Breast epithelium (tissue), 4 donors: ENCODE results near the gene STRADB. TPM values are rescaled to one million over a fixed set of nuclear protein-coding genes. Genes with fewer than 3 reads are reported as not detected.

Experiments used
- DNase-seq, 2 donors: peaks; one replicate each; pipeline ENCODE4 v3.0.0-alpha.2; 2019; ENCODE audit warnings: low spot score in 2 of 2
- H3K27ac ChIP-seq, 2 donors: fragments of 200-600 bp; sonication (generic) in 1 of 2; one replicate each; pipeline ENCODE4 v1.5.1; 2016 to 2019; ENCODE audit warnings: mild to moderate bottlenecking in 1 of 2
- H3K27me3 ChIP-seq, 2 donors: fragments of 200-600 bp; sonication (generic) in 1 of 2; one replicate each; pipeline versions ENCODE4 v1.5.1 to v1.6.0; 2017 to 2019; ENCODE audit warnings: control low read depth in 1 of 2, mild to moderate bottlenecking in 1 of 2
- H3K36me3 ChIP-seq: fragments of 200-600 bp; one replicate; pipeline ENCODE4 v1.5.1; 2019
- H3K4me1 ChIP-seq, 2 donors: fragments of 200-600 bp; sonication (generic); one replicate each; pipeline ENCODE4 v1.5.1; 2016 to 2019; ENCODE audit warnings: control low read depth in 1 of 2
- H3K4me3 ChIP-seq, 3 donors: fragments of 200-600 bp; sonication (generic); 1 replicate in 2 of 3; 2 replicates in 1 of 3; pipeline ENCODE4 v1.5.1; 2016 to 2019; ENCODE audit warnings: mild to moderate bottlenecking in 3 of 3, moderate library complexity in 2 of 3
- H3K9me3 ChIP-seq, 2 donors: fragments of 200-600 bp; sonication (generic) in 1 of 2; one replicate each; pipeline ENCODE4 v1.5.1; 2016 to 2019; ENCODE audit warnings: control low read depth in 1 of 2
- CTCF ChIP-seq, 3 donors: fragments of 450-650 bp; IDR thresholded peaks; one replicate each; pipeline ENCODE4 v1.5.1; 2016 to 2017; ENCODE audit warnings: antibody characterized with exemption in 3 of 3, mild to moderate bottlenecking in 3 of 3, moderate library complexity in 3 of 3
- POLR2A ChIP-seq: fragments of 450-650 bp; IDR thresholded peaks from one replicate; pipeline ENCODE4 v1.6.1; 2016; ENCODE audit warnings: antibody characterized with exemption, mild to moderate bottlenecking, moderate library complexity
- POLR2AphosphoS5 ChIP-seq, 3 donors: sonication (generic); formaldehyde crosslinking; IDR thresholded peaks; one replicate each; pipeline ENCODE4 v1.6.1; 2017; ENCODE audit warnings: antibody characterized with exemption in 3 of 3
- intact Hi-C: fragments of 100-400 bp; cut with DNase I; formaldehyde crosslinking; loops from one replicate; pipeline ENCODE4 v1.15.1; 2023; ENCODE audit warnings: low total_unique reads
- total RNA-seq, 3 donors: library from RNA; depleted of rRNA; stranded (reverse); fragments of >200 nt; gene quantifications; one replicate each; pipeline ENCODE4 v1.1.0, GENCODE V29; 2016

STRADB gene
- total RNA-seq, 3 donors from 2014 or later, result 20.3 to 30.0 (median 27.7) TPM

- H3K27ac ChIP-seq, result no peak overlapping the region
- peaks cover 0 to 10% of the 10 kb centered on the region in 2 donors for H3K9me3 ChIP-seq
- TF ChIP-seq CTCF (IDR thresholded peaks at IDR 0.05), result no peak
- TF ChIP-seq POLR2A, result no peak
- no peak for TF ChIP-seq POLR2AphosphoS5 (IDR thresholded peaks at IDR 0.05)
- intact Hi-C loops, result no loop called here
- H3K4me3 ChIP-seq, result no peak overlapping the region
- H3K4me1 ChIP-seq, result no peaks in the 10 kb centered on the region
- no peak for DNase-seq
- no peaks in the 10 kb centered on the region for H3K27me3 ChIP-seq
- no peaks in the 10 kb centered on the region for H3K36me3 ChIP-seq
These were observed 65.6 kb downstream of the STRADB start for GRCh38 chr2:201517094-201517493.

GRCh38 chr2:201520201-201520600, 68.7 kb downstream of the STRADB start:
- Histone ChIP-seq H3K4me3 (no peak overlapping the region), H3K36me3 (no peaks in the 10 kb centered on the region), H3K4me1 (no peaks in the 10 kb centered on the region), H3K27me3 (no peaks in the 10 kb centered on the region), H3K27ac (no peak overlapping the region), H3K9me3 (peaks cover 8 to 25% of the 10 kb centered on the region in 2 donors)
- intact Hi-C loops, result no loop called here
- DNase-seq, result no peak
- no peak for TF ChIP-seq CTCF (IDR thresholded peaks at IDR 0.05)
- TF ChIP-seq POLR2A, result no peak
- TF ChIP-seq POLR2AphosphoS5 (IDR thresholded peaks at IDR 0.05), result no peak

GRCh38 chr2:201522965-201523364, 71.4 kb downstream of the STRADB start:
- intact Hi-C loops, result no loop called here
- no peaks in the 10 kb centered on the region for H3K27me3 ChIP-seq
- H3K4me1 ChIP-seq, result no peaks in the 10 kb centered on the region
- no peak for TF ChIP-seq POLR2A
- no peak for TF ChIP-seq CTCF (IDR thresholded peaks at IDR 0.05)
- no peak for TF ChIP-seq POLR2AphosphoS5 (IDR thresholded peaks at IDR 0.05)
- H3K27ac ChIP-seq, result no peak overlapping the region
- no peak overlapping the region for H3K4me3 ChIP-seq
- H3K36me3 ChIP-seq, result no peaks in the 10 kb centered on the region
- no peak for DNase-seq
- H3K9me3 ChIP-seq, result peaks cover 11 to 25% of the 10 kb centered on the region in 2 donors

GRCh38 chr2:201523506-201523905, 72.0 kb downstream of the STRADB start:
- Histone ChIP-seq H3K27ac (no peak overlapping the region), H3K4me3 (no peak overlapping the region), H3K4me1 (no peaks in the 10 kb centered on the region), H3K9me3 (peaks cover 11 to 28% of the 10 kb centered on the region in 2 donors), H3K36me3 (no peaks in the 10 kb centered on the region), H3K27me3 (no peaks in the 10 kb centered on the region)
- intact Hi-C loops, result no loop called here
- no peak for TF ChIP-seq CTCF (IDR thresholded peaks at IDR 0.05)
- no peak for TF ChIP-seq POLR2A
- no peak for TF ChIP-seq POLR2AphosphoS5 (IDR thresholded peaks at IDR 0.05)
- DNase-seq, result no peak

Other genes with a start within 250 kb of the STRADB start
- gene CASP8, start 191.2 kb upstream of the STRADB start, total RNA-seq, result 10 to 100 TPM; 18.2 to 28.8 (median 21.3) TPM
- 1 to 10 TPM; 1.2 to 2.9 (median 1.6) TPM for gene FLACC1, start 94.4 kb upstream of the STRADB start, total RNA-seq
- gene TRAK2, start 282 bp upstream of the STRADB start, total RNA-seq, result 10 to 100 TPM; 35.4 to 62.2 (median 50.1) TPM
- gene TMEM237, start 191.8 kb downstream of the STRADB start, total RNA-seq, result 10 to 100 TPM; 36.6 to 70.7 (median 39.7) TPM
- gene MPP4, start 246.9 kb downstream of the STRADB start, total RNA-seq, result under 1 TPM in 2 of 3 donors, not detected in 1; 0.16 to 0.29 TPM